Lung (tissue), 12 donors: ENCODE data around the gene USP4. TPM values are rescaled to one million over a fixed set of nuclear protein-coding genes. Genes with fewer than 3 reads are reported as not detected.
"Not testable (repeated sequence)": the region's sequence is repeated elsewhere in the genome, so short reads cannot be mapped to it uniquely, and the experiment has no call there.

Experiments used
- ATAC-seq: fragments of 200-7000 bp; cut with Tn5 transposase; one replicate; pipeline ENCODE4 v1.9.1; 2020; ENCODE audit warnings: moderate number of reproducible peaks; ENCODE audit not compliant: insufficient read depth, low FRiP score
- DNase-seq, 3 donors: peaks; one replicate each; pipeline ENCODE4 v3.0.0-alpha.2; 2013 to 2017
- H3K27ac ChIP-seq, 2 donors: one replicate each; pipeline ENCODE4 v1.5.1; 2013; ENCODE audit warnings: mild to moderate bottlenecking in 2 of 2, moderate library complexity in 2 of 2, control low read depth in 1 of 2, inconsistent platforms in 1 of 2, low read depth in 1 of 2, low read length in 1 of 2
- H3K27me3 ChIP-seq, 3 donors: one replicate each; pipeline ENCODE4 v1.5.1; 2013; ENCODE audit warnings: low read length in 2 of 3; ENCODE audit not compliant: control insufficient read depth in 3 of 3, insufficient read depth in 3 of 3
- H3K36me3 ChIP-seq, 4 donors: one replicate each; pipeline ENCODE4 v1.5.1; 2013; ENCODE audit warnings: low read length in 4 of 4, mild to moderate bottlenecking in 1 of 4, moderate library complexity in 1 of 4; ENCODE audit not compliant: control insufficient read depth in 4 of 4, insufficient read depth in 4 of 4
- H3K4me1 ChIP-seq, 5 donors: one replicate each; pipeline ENCODE4 v1.5.1; 2013; ENCODE audit warnings: low read length in 5 of 5, mild to moderate bottlenecking in 2 of 5, moderate library complexity in 1 of 5; ENCODE audit not compliant: control insufficient read depth in 5 of 5, insufficient read depth in 5 of 5
- H3K4me3 ChIP-seq: one replicate; pipeline ENCODE4 v1.5.1; 2013; ENCODE audit warnings: mild to moderate bottlenecking, control low read depth, moderate library complexity
- H3K9ac ChIP-seq, 2 donors: one replicate each; pipeline ENCODE4 v1.5.1; 2013; ENCODE audit warnings: low read length in 2 of 2, control low read depth in 1 of 2; ENCODE audit not compliant: insufficient read depth in 1 of 2
- H3K9me3 ChIP-seq, 4 donors: one replicate each; pipeline ENCODE4 v1.5.1; 2013; ENCODE audit warnings: low read length in 3 of 4, mild to moderate bottlenecking in 1 of 4, moderate library complexity in 1 of 4; ENCODE audit not compliant: control insufficient read depth in 4 of 4, insufficient read depth in 3 of 4
- WGBS, 2 donors: extraction: QIAGEN DNeasy Blood & Tissue Kit; methylation state at CpG; one replicate each; pipeline ENCODE4 v1.1.7; 2013; 5-methylcytosine and 5-hydroxymethylcytosine counted together
- polyA plus RNA-seq, 2 donors: library from polyadenylated mRNA; stranded (reverse); fragments of 200-250 nt; gene quantifications; one replicate each; pipeline ENCODE4 v1.2.1, GENCODE V29; 2013
- total RNA-seq, 2 donors: library from RNA; depleted of rRNA in 1 of 2; stranded (reverse); fragments of >200 nt in 1 of 2; gene quantifications; one replicate each; pipeline ENCODE4 v1.2.1, GENCODE V29; 2014 to 2021
- TF ChIP-seq, protein P1 (sequence below): IDR thresholded peaks from 2 replicates; pipeline ENCODE4 v1.5.1; 2012; ENCODE audit warnings: mild to moderate bottlenecking; ENCODE audit errors: control extremely low read depth, extremely low read depth
- donor health status: control.
- donor health status: control.
- donor health status: Bipolar disorder and iron deficiency.
- donor health status: healthy.
- donor health status: DM: yes; HTN: yes; CAD: no.

The USP4 gene
- total and polyA plus RNA-seq, 4 donors: 39.4 to 72.4 (median 54.7) TPM

DNA sequence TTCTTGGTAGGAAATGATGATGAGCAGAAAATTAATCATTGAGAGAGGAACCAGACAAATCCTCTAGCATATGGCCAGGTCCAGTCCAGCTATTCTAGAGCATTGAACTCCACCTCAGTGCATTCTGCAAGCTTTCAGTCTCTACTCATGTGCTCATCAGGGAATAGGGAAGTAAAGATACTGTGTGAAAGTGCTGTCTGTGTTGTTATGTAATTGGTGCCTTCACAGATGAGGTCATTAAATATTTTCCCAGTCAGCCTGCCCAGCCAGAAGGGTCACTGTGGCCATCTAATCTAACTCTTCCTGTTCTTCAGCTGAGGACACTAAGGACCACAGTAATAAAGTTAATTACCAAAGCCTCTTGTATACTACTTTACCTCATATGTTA is 91.0 kb downstream of the USP4 start:
- Histone ChIP-seq H3K9ac (no peak overlapping the region), H3K4me1 (peaks cover 0 to 6% (median 0%) of the 10 kb centered on the region in 5 donors), H3K4me3 (no peak overlapping the region), H3K9me3 (no peaks in the 10 kb centered on the region), H3K27ac (no peak overlapping the region), H3K36me3 (peaks cover 0 to 2% (median 0%) of the 10 kb centered on the region in 4 donors), H3K27me3 (no peaks in the 10 kb centered on the region)
- DNase-seq (peak in 1 of 3 donors; percentile 14), ATAC-seq (peak; percentile 69)
- TF ChIP-seq, protein P1, sequence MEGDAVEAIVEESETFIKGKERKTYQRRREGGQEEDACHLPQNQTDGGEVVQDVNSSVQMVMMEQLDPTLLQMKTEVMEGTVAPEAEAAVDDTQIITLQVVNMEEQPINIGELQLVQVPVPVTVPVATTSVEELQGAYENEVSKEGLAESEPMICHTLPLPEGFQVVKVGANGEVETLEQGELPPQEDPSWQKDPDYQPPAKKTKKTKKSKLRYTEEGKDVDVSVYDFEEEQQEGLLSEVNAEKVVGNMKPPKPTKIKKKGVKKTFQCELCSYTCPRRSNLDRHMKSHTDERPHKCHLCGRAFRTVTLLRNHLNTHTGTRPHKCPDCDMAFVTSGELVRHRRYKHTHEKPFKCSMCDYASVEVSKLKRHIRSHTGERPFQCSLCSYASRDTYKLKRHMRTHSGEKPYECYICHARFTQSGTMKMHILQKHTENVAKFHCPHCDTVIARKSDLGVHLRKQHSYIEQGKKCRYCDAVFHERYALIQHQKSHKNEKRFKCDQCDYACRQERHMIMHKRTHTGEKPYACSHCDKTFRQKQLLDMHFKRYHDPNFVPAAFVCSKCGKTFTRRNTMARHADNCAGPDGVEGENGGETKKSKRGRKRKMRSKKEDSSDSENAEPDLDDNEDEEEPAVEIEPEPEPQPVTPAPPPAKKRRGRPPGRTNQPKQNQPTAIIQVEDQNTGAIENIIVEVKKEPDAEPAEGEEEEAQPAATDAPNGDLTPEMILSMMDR: no peak

DNA sequence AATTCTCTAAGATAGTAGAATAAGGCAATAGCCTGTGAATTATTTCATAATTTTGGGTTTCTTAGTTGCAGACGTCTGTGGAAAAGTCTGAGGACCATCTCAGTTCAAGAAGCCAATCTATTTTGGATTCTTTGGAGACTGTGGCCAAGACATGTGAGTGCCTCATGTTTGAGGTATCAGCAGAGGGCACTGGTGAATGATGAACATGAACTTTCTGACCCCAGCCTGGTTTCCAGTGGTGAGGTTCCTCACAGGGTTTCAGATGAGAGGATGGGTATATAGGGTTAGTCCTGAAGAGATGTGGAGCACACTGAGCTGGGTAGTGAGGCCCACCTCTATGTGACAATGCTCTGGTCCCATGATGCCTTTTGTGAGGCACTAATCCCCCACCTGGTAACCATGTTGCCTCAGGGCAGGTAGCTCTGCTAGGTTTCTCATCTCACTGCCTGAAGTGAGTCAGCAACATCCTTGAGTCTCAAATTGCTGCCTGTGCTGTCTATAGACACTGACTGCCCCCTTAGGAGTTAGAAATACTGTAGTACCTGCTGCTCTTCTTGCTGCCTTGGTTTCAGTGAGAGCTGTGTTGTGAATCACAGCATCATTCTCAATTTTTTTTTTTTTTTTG is 95.2 kb downstream of the USP4 start:
- H3K4me3 ChIP-seq: no peak overlapping the region
- no peaks in the 10 kb centered on the region for H3K9me3 ChIP-seq
- TF ChIP-seq, protein P1: no peak
- H3K9ac ChIP-seq: no peak overlapping the region
- H3K4me1 ChIP-seq: peaks cover 0 to 6% (median 0%) of the 10 kb centered on the region in 5 donors
- ATAC-seq: no peak
- peaks cover 0 to 4% (median 0%) of the 10 kb centered on the region in 4 donors for H3K36me3 ChIP-seq
- 34 to 36% methylated on average over 1 of the region's 1 CpG for WGBS, 2 donors
- H3K27me3 ChIP-seq: no peaks in the 10 kb centered on the region
- no peak for DNase-seq
- peak overlapping the region in 1 of 2 donors; percentile 26 for H3K27ac ChIP-seq

DNA sequence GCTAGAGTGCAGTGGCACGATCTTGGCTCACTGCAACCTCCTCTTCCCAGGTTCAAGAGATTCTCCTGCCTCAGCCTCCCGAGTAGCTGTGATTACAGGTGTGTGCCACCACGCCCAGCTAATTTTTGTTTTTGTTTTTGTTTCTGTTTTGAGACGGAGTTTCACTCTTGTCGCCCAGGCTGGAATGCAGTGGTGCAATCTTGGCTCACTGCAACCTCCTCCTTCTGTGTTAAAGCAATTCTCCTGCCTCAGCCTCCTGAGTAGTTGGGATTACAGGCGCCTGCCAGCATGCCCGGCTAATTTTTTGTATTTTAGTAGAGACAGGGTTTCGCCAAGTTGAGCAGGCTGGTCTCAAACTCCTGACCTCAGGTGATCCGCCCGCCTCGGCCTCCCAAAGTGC is 99.8 kb downstream of the USP4 start:
- H3K27ac ChIP-seq, DNase-seq, ATAC-seq, H3K4me1 ChIP-seq, H3K9me3 ChIP-seq, H3K9ac ChIP-seq, H3K27me3 ChIP-seq, H3K36me3 ChIP-seq, H3K4me3 ChIP-seq: not testable (repeated sequence)
- whole genome bisulfite sequencing, 2 donors: 86 to 91% methylated on average over 11 of the region's 11 CpGs

DNA sequence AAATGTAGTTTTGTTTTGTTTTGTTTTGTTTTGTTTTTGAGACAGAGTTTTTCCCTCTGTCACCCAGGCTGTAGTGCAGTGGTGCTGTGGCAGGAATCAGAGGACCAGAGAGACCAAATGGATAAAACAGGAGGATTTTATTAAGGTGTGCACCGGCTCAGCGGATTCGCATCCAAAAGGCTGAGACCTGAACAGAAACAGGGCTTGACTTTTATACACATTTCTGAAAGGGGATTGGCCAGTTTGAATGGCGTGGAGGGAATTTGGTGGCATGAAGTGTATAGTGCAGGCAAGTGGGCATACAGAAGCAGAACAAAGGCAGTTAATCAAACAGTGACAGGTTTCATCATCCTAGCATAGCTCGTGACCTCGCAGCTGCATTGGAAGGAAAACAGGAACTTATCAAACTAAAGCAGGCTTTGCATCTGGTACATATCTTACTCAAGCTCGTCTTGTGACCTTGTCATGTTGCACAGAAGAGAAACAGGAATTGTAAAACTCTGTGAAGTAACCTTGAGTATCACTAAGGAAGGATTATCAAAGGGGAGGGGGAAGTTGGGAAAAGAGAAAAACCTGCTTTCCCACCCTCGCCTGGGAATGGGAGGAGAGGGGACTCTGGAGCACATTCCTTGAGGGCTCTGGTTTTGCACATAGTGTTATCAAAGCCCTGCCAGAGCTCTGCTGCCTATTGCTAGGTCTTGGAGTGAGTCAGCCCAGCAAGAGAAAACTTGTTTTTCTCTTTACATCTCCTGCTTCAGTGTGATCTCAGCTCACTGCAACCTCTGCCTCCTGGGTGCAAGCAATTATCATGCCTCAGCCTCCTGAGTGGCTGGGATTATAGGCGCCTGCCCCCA is 101.4 kb downstream of the USP4 start:
- no peak overlapping the region for H3K9ac ChIP-seq
- H3K36me3 ChIP-seq: peaks cover 0 to 1% (median 0%) of the 10 kb centered on the region in 4 donors
- peaks cover 0 to 3% (median 0%) of the 10 kb centered on the region in 5 donors for H3K4me1 ChIP-seq
- peak; percentile 23 to 46 (median 38) for DNase-seq
- H3K9me3 ChIP-seq: peaks cover 0 to 8% (median 1%) of the 10 kb centered on the region in 4 donors
- 34 to 50% methylated on average over 9 of the region's 9 CpGs for WGBS, 2 donors
- H3K27me3 ChIP-seq: no peaks in the 10 kb centered on the region
- no peak overlapping the region for H3K4me3 ChIP-seq
- ATAC-seq: peak; percentile 72
- TF ChIP-seq, protein P1: no peak
- H3K27ac ChIP-seq: peak overlapping the region; percentile 49 to 67
